ENCODE results near the gene ZDHHC3.

- TF ChIP-seq EZH2 (IDR thresholded peaks at IDR 0.05; ENCODE audit: borderline replicate concordance, low read length), result no peak
- no peak for TF ChIP-seq CTCF (conservative IDR thresholded peaks at IDR 0.05 in 1 of 2, IDR thresholded peaks at IDR 0.05 in 1 of 2; ENCODE audit: extremely low read depth in 1 of 2, insufficient read depth in 1 of 2, low read depth in 1 of 2, low read length in 2 of 2)
These were observed 100.4 kb downstream of the ZDHHC3 start for GRCh38 chr3:44875596-44875995.
